GF-D8 (cell line): ENCODE results near the gene C4orf50.

Source experiments
- DNase-seq: peaks from one replicate; lab custom pipeline; 2025; lab: John Stamatoyannopoulos, UW

Gene C4orf50

GRCh38 chr4:6043843-6044242, 25.6 kb upstream of the C4orf50 start:
- DNase-seq = no peak

- no peak for DNase-seq
These were observed 25.0 kb upstream of the C4orf50 start for GRCh38 chr4:6043188-6043587.

GRCh38 chr4:6042293-6043063, 24.2 kb upstream of the C4orf50 start:
- DNase-seq = no peak

- no peak for DNase-seq
These were observed 23.6 kb upstream of the C4orf50 start for GRCh38 chr4:6041800-6042199.

GRCh38 chr4:6038711-6039110, 20.5 kb upstream of the C4orf50 start:
- no peak for DNase-seq

- no peak for DNase-seq
These were observed 17.6 kb upstream of the C4orf50 start for GRCh38 chr4:6035786-6036185.

- DNase-seq = no peak
These were observed 15.2 kb upstream of the C4orf50 start for GRCh38 chr4:6033381-6033780.

GRCh38 chr4:6032249-6033244, 14.3 kb upstream of the C4orf50 start:
- DNase-seq = no peak

- DNase-seq = no peak
These were observed 13.6 kb upstream of the C4orf50 start for GRCh38 chr4:6031846-6032245.

GRCh38 chr4:6030679-6031078, 12.4 kb upstream of the C4orf50 start:
- DNase-seq = no peak

- DNase-seq = no peak
These were observed 11.0 kb upstream of the C4orf50 start for GRCh38 chr4:6029254-6029653.

GRCh38 chr4:6028168-6028567, 9.9 kb upstream of the C4orf50 start:
- DNase-seq = no peak

GRCh38 chr4:6027392-6027791, 9.2 kb upstream of the C4orf50 start:
- DNase-seq = no peak

- no peak for DNase-seq
These were observed 6.2 kb upstream of the C4orf50 start for GRCh38 chr4:6024313-6024960.

- DNase-seq = no peak
These were observed 5.5 kb upstream of the C4orf50 start for GRCh38 chr4:6023731-6024130.

- no peak for DNase-seq
These were observed 4.5 kb upstream of the C4orf50 start for GRCh38 chr4:6022607-6023288.

- no peak for DNase-seq
These were observed 3.8 kb upstream of the C4orf50 start for GRCh38 chr4:6021831-6022606.

- no peak for DNase-seq
These were observed 2.4 kb upstream of the C4orf50 start for GRCh38 chr4:6020613-6021012.

GRCh38 chr4:6019316-6020263, 1.4 kb upstream of the C4orf50 start:
- no peak for DNase-seq

GRCh38 chr4:6017800-6018199, 431 bp downstream of the C4orf50 start:
- DNase-seq = no peak
